Endometrial microvascular endothelial cells (primary cell): ENCODE results near the gene CHRNG. TPM values are rescaled to one million over a fixed set of nuclear protein-coding genes. Genes with fewer than 3 reads are reported as not detected.
"Not testable (repeated sequence)": the region's sequence is repeated elsewhere in the genome, so short reads cannot be mapped to it uniquely, and the experiment has no call there.

Source experiments
- in situ Hi-C: cut with HindIII; loops from 2 replicates; pipeline ENCODE4 v1.10.0; 2017; ENCODE audit warnings: low sequenced_read_pairs, low pct_unique_long_range_greater_than_20kb; ENCODE audit errors: inconsistent ontology term
- total RNA-seq: library from RNA; depleted of rRNA; stranded (reverse); fragments of >200 nt; gene quantifications from one replicate; pipeline ENCODE4 v1.2.3, GENCODE V29; 2015; ENCODE audit errors: inconsistent ontology term

Gene CHRNG
- total RNA-seq, 1 donor from 2014 or later = not detected

GRCh38 chr2:232567721-232568120 is 28.2 kb downstream of the CHRNG start:
- in situ Hi-C loops = no loop called here

- in situ Hi-C loops = no loop called here
Observed at GRCh38 chr2:232568161-232568560, 28.7 kb downstream of the CHRNG start.

GRCh38 chr2:232569541-232569940 is 30.0 kb downstream of the CHRNG start:
- in situ Hi-C loops = no loop called here

- in situ Hi-C loops = not testable (repeated sequence)
Observed at GRCh38 chr2:232570481-232570880, 31.0 kb downstream of the CHRNG start.

- in situ Hi-C loops = no loop called here
Observed at GRCh38 chr2:232571026-232571474, 31.6 kb downstream of the CHRNG start.

- in situ Hi-C loops = no loop called here
Observed at GRCh38 chr2:232573042-232573441, 33.5 kb downstream of the CHRNG start.

- in situ Hi-C loops = no loop called here
Observed at GRCh38 chr2:232573771-232574435, 34.4 kb downstream of the CHRNG start.

- in situ Hi-C loops = no loop called here
Observed at GRCh38 chr2:232574674-232575403, 35.3 kb downstream of the CHRNG start.

GRCh38 chr2:232575404-232575746 is 35.9 kb downstream of the CHRNG start:
- in situ Hi-C loops = no loop called here

GRCh38 chr2:232576995-232577394 is 37.5 kb downstream of the CHRNG start:
- in situ Hi-C loops = no loop called here

GRCh38 chr2:232577841-232578240 is 38.3 kb downstream of the CHRNG start:
- in situ Hi-C loops = no loop called here

- in situ Hi-C loops = no loop called here
Observed at GRCh38 chr2:232578626-232579025, 39.1 kb downstream of the CHRNG start.

GRCh38 chr2:232580648-232580981 is 41.1 kb downstream of the CHRNG start:
- in situ Hi-C loops = no loop called here

- in situ Hi-C loops = no loop called here
Observed at GRCh38 chr2:232581725-232582124, 42.2 kb downstream of the CHRNG start.

GRCh38 chr2:232584238-232584637 is 44.7 kb downstream of the CHRNG start:
- in situ Hi-C loops = no loop called here

- in situ Hi-C loops = no loop called here
Observed at GRCh38 chr2:232586943-232587505, 47.5 kb downstream of the CHRNG start.

- in situ Hi-C loops = no loop called here
Observed at GRCh38 chr2:232587512-232587911, 48.0 kb downstream of the CHRNG start.

- in situ Hi-C loops = no loop called here
Observed at GRCh38 chr2:232588031-232588430, 48.5 kb downstream of the CHRNG start.

- in situ Hi-C loops = no loop called here
Observed at GRCh38 chr2:232588680-232589585, 49.4 kb downstream of the CHRNG start.
